C4-2B (cell line): ENCODE results near the gene NR1I3.

ENCODE experiments used
- ZFX ChIP-seq: fragments of 450-650 bp; IDR thresholded peaks from 2 replicates; pipeline ENCODE4 v1.6.1; 2017
- TF ChIP-seq, protein P1 (sequence below): fragments of 450-650 bp; conservative IDR thresholded peaks from 2 replicates; pipeline ENCODE4 v1.5.1; 2017; ENCODE audit warnings: mild to moderate bottlenecking

DNA sequence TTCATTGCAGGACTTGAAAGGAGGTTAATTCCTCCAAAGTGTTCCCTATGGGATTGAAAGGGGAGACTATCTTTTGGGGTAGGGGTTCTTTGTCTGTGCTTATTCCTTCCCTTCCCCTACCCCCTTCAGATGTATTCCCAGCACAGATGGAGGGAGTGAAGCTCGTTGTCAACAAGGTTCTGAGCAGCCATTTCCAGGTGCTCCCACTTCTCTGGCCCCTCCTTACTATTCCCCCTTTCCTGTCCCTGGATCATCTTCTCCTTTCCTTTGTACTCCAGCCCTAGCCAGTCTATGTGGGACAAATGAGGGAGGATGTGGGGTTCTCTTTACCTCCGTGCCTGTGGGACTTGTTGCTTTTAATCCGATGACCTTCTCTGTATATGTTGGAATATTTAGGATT lies 11.2 kb downstream of the NR1I3 start:
- TF ChIP-seq, protein P1, sequence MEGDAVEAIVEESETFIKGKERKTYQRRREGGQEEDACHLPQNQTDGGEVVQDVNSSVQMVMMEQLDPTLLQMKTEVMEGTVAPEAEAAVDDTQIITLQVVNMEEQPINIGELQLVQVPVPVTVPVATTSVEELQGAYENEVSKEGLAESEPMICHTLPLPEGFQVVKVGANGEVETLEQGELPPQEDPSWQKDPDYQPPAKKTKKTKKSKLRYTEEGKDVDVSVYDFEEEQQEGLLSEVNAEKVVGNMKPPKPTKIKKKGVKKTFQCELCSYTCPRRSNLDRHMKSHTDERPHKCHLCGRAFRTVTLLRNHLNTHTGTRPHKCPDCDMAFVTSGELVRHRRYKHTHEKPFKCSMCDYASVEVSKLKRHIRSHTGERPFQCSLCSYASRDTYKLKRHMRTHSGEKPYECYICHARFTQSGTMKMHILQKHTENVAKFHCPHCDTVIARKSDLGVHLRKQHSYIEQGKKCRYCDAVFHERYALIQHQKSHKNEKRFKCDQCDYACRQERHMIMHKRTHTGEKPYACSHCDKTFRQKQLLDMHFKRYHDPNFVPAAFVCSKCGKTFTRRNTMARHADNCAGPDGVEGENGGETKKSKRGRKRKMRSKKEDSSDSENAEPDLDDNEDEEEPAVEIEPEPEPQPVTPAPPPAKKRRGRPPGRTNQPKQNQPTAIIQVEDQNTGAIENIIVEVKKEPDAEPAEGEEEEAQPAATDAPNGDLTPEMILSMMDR = no peak
- no peak for TF ChIP-seq ZFX
